GM19438 (cell line): ENCODE results near the gene SELENBP1.

Source experiments
- ATAC-seq: cut with Tn5 transposase; IDR thresholded peaks from one replicate; pipeline ENCODE4 v1.9.1; 2021; ENCODE audit warnings: low read depth; ENCODE audit not compliant: unreplicated experiment

Gene SELENBP1

GRCh38 chr1:151346082-151346768 lies 26.3 kb downstream of the SELENBP1 start:
- no peak for ATAC-seq

- no peak for ATAC-seq
Measured at GRCh38 chr1:151344291-151344690, 28.2 kb downstream of the SELENBP1 start.

- ATAC-seq, result no peak
Measured at GRCh38 chr1:151343587-151343986, 28.9 kb downstream of the SELENBP1 start.

- no peak for ATAC-seq
Measured at GRCh38 chr1:151342569-151342968, 29.9 kb downstream of the SELENBP1 start.

- no peak for ATAC-seq
Measured at GRCh38 chr1:151342021-151342420, 30.5 kb downstream of the SELENBP1 start.

GRCh38 chr1:151340870-151341754 lies 31.4 kb downstream of the SELENBP1 start:
- ATAC-seq, result no peak

GRCh38 chr1:151336556-151336955 lies 35.9 kb downstream of the SELENBP1 start:
- ATAC-seq, result no peak

GRCh38 chr1:151334822-151335221 lies 37.7 kb downstream of the SELENBP1 start:
- ATAC-seq, result no peak

GRCh38 chr1:151327903-151328674 lies 44.4 kb downstream of the SELENBP1 start:
- ATAC-seq, result peak; percentile 8

GRCh38 chr1:151327223-151327902 lies 45.1 kb downstream of the SELENBP1 start, which contains the start of gene PI4KB:
Gene PI4KB (minus strand): TSS chr1:151327416. CDS start chr1:151316481, 10,935 bp downstream.
- ATAC-seq, result peak; percentile 77

GRCh38 chr1:151326619-151327222 lies 45.8 kb downstream of the SELENBP1 start:
- ATAC-seq, result peak; percentile 45

GRCh38 chr1:151325646-151326429 lies 46.7 kb downstream of the SELENBP1 start:
- ATAC-seq, result no peak

GRCh38 chr1:151325231-151325630 lies 47.3 kb downstream of the SELENBP1 start:
- ATAC-seq, result no peak

- no peak for ATAC-seq
Measured at GRCh38 chr1:151324390-151324930, 48.0 kb downstream of the SELENBP1 start.

GRCh38 chr1:151318975-151319374 lies 53.5 kb downstream of the SELENBP1 start:
- no peak for ATAC-seq

GRCh38 chr1:151315565-151316235 lies 56.8 kb downstream of the SELENBP1 start:
- no peak for ATAC-seq
